ENCODE measurements around the gene PPP4R1.

DNA sequence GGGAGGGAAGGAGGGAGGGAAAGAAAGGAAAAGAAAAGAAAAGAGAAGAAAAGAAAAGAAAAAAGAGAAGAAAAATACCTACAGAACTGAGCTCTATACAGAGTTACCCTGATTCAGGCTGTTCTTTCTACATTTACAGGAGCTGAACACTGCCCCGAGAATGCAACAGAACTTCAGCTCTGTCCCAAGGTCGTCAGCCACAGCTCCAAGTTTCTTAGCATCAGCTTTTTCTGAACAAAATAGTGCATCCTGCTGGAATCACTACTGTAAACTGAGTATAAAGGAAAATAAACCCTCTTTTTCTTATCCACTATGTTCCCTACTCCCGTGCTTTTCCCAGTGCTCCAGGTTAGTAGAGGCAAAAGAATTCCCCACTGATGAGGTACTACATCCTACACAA is 4.7 kb upstream of the PPP4R1 start:
- TF ChIP-seq YY1 (IDR thresholded peaks at IDR 0.05; ENCODE audit: insufficient read depth, insufficient read length) (no peak), ZNF274 (IDR thresholded peaks at IDR 0.05; ENCODE audit: low read depth, low read length) (no peak)
